Mesothelial cell of epicardium (in vitro differentiated cells): ENCODE results near the gene KAT14. TPM values are rescaled to one million over a fixed set of nuclear protein-coding genes. Genes with fewer than 3 reads are reported as not detected.
"Not testable (repeated sequence)": the region's sequence is repeated elsewhere in the genome, so short reads cannot be mapped to it uniquely, and the experiment has no call there.

Experiments used
- DNase-seq, 2 experiments: peaks; one replicate each; pipeline ENCODE4 v3.0.0; 2021; ENCODE audit warnings: low spot score in 2 of 2; ENCODE audit not compliant: unreplicated experiment in 2 of 2
- H3K27ac Mint-ChIP-seq: 2 replicates; pipeline ENCODE4 v1.8.0; 2021; ENCODE audit warnings: mixed read lengths
- H3K27me3 Mint-ChIP-seq: 2 replicates; pipeline ENCODE4 v1.8.0; 2021; ENCODE audit warnings: low read depth, mixed read lengths
- H3K36me3 Mint-ChIP-seq: 2 replicates; pipeline ENCODE4 v1.8.0; 2021; ENCODE audit warnings: mixed read lengths
- H3K4me1 Mint-ChIP-seq: 2 replicates; pipeline ENCODE4 v1.8.0; 2021; ENCODE audit warnings: mixed read lengths
- H3K4me3 Mint-ChIP-seq: 2 replicates; pipeline ENCODE4 v1.8.0; 2021; ENCODE audit warnings: mild to moderate bottlenecking, moderate library complexity, mixed read lengths
- H3K9me3 Mint-ChIP-seq: 2 replicates; pipeline ENCODE4 v1.8.0; 2021; ENCODE audit warnings: mixed read lengths
- CTCF ChIP-seq: fragments of 200-600 bp; sonication (generic); IDR thresholded peaks from one replicate; pipeline ENCODE4 v1.5.0; 2021; ENCODE audit warnings: antibody characterized with exemption; ENCODE audit not compliant: unreplicated experiment
- total RNA-seq: library from RNA; stranded (reverse); gene quantifications from 3 replicates; pipeline ENCODE4 v1.2.1, GENCODE V29; 2021

The KAT14 gene
- total RNA-seq, 1 donor from 2014 or later: 23.9 TPM

- Mint-ChIP-seq H3K36me3 (no peaks in the 10 kb centered on the region), H3K4me3 (no peak overlapping the region), H3K27ac (no peak overlapping the region), H3K9me3 (peaks cover 16% of the 10 kb centered on the region), H3K27me3 (no peaks in the 10 kb centered on the region), H3K4me1 (peaks cover 12% of the 10 kb centered on the region)
- no peak for TF ChIP-seq CTCF
- no peak for DNase-seq
These were observed 80.6 kb downstream of the KAT14 start for GRCh38 chr20:18218280-18218679.

- peaks cover 17% of the 10 kb centered on the region for H3K9me3 Mint-ChIP-seq
- TF ChIP-seq CTCF: no peak
- H3K27me3 Mint-ChIP-seq: no peaks in the 10 kb centered on the region
- no peak overlapping the region for H3K4me3 Mint-ChIP-seq
- H3K4me1 Mint-ChIP-seq: peaks cover 31% of the 10 kb centered on the region
- no peak overlapping the region for H3K27ac Mint-ChIP-seq
- no peak for DNase-seq
- H3K36me3 Mint-ChIP-seq: no peaks in the 10 kb centered on the region
These were observed 85.7 kb downstream of the KAT14 start for GRCh38 chr20:18223409-18223808.

GRCh38 chr20:18224968-18225568 lies 87.4 kb downstream of the KAT14 start:
- no peaks in the 10 kb centered on the region for H3K36me3 Mint-ChIP-seq
- TF ChIP-seq CTCF: no peak
- no peaks in the 10 kb centered on the region for H3K27me3 Mint-ChIP-seq
- H3K4me3 Mint-ChIP-seq: no peak overlapping the region
- peak overlapping the region; percentile 48 for H3K27ac Mint-ChIP-seq
- peaks cover 15% of the 10 kb centered on the region for H3K9me3 Mint-ChIP-seq
- peaks cover 31% of the 10 kb centered on the region for H3K4me1 Mint-ChIP-seq
- DNase-seq: no peak

- TF ChIP-seq CTCF: no peak
- peak overlapping the region; percentile 48 for H3K27ac Mint-ChIP-seq
- H3K36me3 Mint-ChIP-seq: no peaks in the 10 kb centered on the region
- peaks cover 11% of the 10 kb centered on the region for H3K9me3 Mint-ChIP-seq
- DNase-seq: no peak
- peaks cover 31% of the 10 kb centered on the region for H3K4me1 Mint-ChIP-seq
- H3K4me3 Mint-ChIP-seq: no peak overlapping the region
- no peaks in the 10 kb centered on the region for H3K27me3 Mint-ChIP-seq
These were observed 88.0 kb downstream of the KAT14 start for GRCh38 chr20:18225632-18226031.

- H3K4me1 Mint-ChIP-seq: peaks cover 23% of the 10 kb centered on the region
- not testable (repeated sequence) for DNase-seq, H3K4me3 Mint-ChIP-seq, H3K27ac Mint-ChIP-seq, H3K36me3 Mint-ChIP-seq, H3K27me3 Mint-ChIP-seq, H3K9me3 Mint-ChIP-seq
These were observed 89.1 kb downstream of the KAT14 start for GRCh38 chr20:18226741-18227140.

GRCh38 chr20:18233408-18233943 lies 95.8 kb downstream of the KAT14 start:
- DNase-seq: no peak
- no peak overlapping the region for H3K27ac Mint-ChIP-seq
- TF ChIP-seq CTCF: no peak
- H3K27me3 Mint-ChIP-seq: peaks cover 7% of the 10 kb centered on the region
- H3K36me3 Mint-ChIP-seq: no peaks in the 10 kb centered on the region
- peaks cover 10% of the 10 kb centered on the region for H3K9me3 Mint-ChIP-seq
- no peak overlapping the region for H3K4me3 Mint-ChIP-seq
- no peaks in the 10 kb centered on the region for H3K4me1 Mint-ChIP-seq

Other genes starting within 250 kb of the KAT14 start
- gene SNX5, start 169.1 kb upstream of the KAT14 start, total RNA-seq: 130 to 134 TPM (median 133 TPM) in 3 replicates
- 25.0 to 26.7 TPM (median 25.7 TPM) in 3 replicates for gene MGME1, start 168.8 kb upstream of the KAT14 start, total RNA-seq
- 7.3 to 8.6 TPM (median 8.5 TPM) in 3 replicates for gene OVOL2, start 79.9 kb upstream of the KAT14 start, total RNA-seq
- 14.1 to 15.7 TPM (median 14.4 TPM) in 3 replicates for gene PET117, start within 50 bp of the KAT14 start, total RNA-seq
- gene ZNF133, start 150.7 kb downstream of the KAT14 start, total RNA-seq: 23.7 to 25.4 TPM (median 24.3 TPM) in 3 replicates